Nephron (organoid): ENCODE measurements around the gene SESN1.

Experiments
- H3K27ac Mint-ChIP-seq, 3 experiments: 2 replicates each; pipeline ENCODE4 v1.8.0; 2020; ENCODE audit warnings: mixed read lengths in 3 of 3, mild to moderate bottlenecking in 2 of 3, moderate library complexity in 1 of 3
- H3K27me3 Mint-ChIP-seq: 2 replicates; pipeline ENCODE4 v1.8.0; 2021; ENCODE audit warnings: low read depth, mild to moderate bottlenecking, moderate library complexity, mixed read lengths
- H3K36me3 Mint-ChIP-seq: 2 replicates; pipeline ENCODE4 v1.8.0; 2020; ENCODE audit warnings: low read depth, mixed read lengths
- H3K4me1 Mint-ChIP-seq: 2 replicates; pipeline ENCODE4 v1.8.0; 2020; ENCODE audit warnings: mixed read lengths
- H3K4me3 Mint-ChIP-seq, 3 experiments: 2 replicates each; pipeline ENCODE4 v1.8.0; 2020; ENCODE audit warnings: mild to moderate bottlenecking in 3 of 3, mixed read lengths in 3 of 3, moderate library complexity in 2 of 3
- H3K9me3 Mint-ChIP-seq: 2 replicates; pipeline ENCODE4 v1.8.0; 2020; ENCODE audit warnings: mixed read lengths
- TF ChIP-seq, protein P1 (sequence below), 3 experiments: fragments of 200-600 bp; sonication (generic); IDR thresholded peaks; one replicate each; pipeline ENCODE4 v1.5.0; 2021; ENCODE audit warnings: antibody characterized with exemption in 3 of 3; ENCODE audit not compliant: unreplicated experiment in 3 of 3

Gene SESN1

DNA sequence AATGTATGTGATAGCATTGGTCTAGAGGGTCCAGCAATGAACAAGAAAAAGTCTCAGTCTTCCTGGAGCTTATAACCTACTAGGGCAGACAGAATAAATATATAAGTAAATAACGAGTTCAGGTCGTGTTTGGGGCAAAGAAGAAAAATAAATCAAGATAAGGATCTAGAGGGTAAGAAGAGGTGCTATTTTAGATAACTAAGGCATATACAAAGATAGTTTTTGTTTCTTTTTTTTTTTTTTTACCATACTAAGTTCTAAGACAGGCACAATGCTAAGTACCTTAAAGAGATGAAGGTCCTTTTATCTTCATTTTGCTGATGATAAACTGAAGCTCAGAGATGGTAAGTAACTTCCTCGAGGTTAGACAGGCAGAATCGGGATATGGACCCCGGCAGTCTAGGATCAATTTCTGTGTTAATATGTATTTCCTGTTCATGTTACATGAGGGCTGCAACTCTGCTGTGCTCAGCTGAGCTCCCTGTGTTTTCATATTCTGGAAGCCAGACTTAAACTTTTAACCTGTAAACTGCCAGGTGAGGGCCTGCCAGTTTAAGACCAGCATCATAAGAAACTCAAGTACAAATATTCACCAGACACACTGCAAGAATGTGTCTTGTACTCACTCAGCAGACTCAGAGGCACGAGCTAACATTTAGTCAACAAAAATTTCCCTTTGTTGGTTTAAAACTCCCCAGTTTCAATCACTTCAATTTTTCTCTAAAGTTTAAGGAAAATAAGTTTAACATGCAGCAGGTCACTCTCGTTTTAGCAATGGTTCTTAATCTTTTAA is 23.3 kb downstream of the SESN1 start:
- Mint-ChIP-seq H3K27me3 (no peaks in the 10 kb centered on the region), H3K27ac (no peak overlapping the region), H3K36me3 (no peaks in the 10 kb centered on the region), H3K4me1 (peaks cover 17% of the 10 kb centered on the region), H3K4me3 (no peak overlapping the region), H3K9me3 (no peaks in the 10 kb centered on the region)
- TF ChIP-seq, protein P1, sequence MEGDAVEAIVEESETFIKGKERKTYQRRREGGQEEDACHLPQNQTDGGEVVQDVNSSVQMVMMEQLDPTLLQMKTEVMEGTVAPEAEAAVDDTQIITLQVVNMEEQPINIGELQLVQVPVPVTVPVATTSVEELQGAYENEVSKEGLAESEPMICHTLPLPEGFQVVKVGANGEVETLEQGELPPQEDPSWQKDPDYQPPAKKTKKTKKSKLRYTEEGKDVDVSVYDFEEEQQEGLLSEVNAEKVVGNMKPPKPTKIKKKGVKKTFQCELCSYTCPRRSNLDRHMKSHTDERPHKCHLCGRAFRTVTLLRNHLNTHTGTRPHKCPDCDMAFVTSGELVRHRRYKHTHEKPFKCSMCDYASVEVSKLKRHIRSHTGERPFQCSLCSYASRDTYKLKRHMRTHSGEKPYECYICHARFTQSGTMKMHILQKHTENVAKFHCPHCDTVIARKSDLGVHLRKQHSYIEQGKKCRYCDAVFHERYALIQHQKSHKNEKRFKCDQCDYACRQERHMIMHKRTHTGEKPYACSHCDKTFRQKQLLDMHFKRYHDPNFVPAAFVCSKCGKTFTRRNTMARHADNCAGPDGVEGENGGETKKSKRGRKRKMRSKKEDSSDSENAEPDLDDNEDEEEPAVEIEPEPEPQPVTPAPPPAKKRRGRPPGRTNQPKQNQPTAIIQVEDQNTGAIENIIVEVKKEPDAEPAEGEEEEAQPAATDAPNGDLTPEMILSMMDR (IDR thresholded peaks at IDR 0.05; ENCODE audit: unreplicated experiment in 3 of 3): no peak

DNA sequence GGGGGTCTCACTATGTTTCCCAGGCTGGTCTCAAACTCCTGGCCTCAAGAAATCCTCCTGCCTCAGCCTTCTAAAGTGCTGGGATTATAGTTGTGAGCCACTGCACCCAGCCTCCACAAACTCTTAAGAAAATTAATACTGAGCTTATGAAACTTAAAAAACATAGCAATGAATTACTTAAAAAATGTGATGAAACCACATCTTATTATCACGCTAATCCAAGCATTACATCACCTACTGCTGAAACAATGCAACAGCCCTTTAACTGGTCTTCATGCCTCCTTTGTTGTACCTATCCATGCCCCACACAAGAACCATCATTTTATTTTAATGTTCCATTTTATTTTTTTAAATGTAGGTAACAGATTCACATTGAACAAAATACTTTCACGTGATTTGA is 24.9 kb downstream of the SESN1 start:
- H3K27ac Mint-ChIP-seq: no peak overlapping the region
- TF ChIP-seq, protein P1 (IDR thresholded peaks at IDR 0.05; ENCODE audit: unreplicated experiment in 3 of 3): no peak
- H3K27me3 Mint-ChIP-seq: no peaks in the 10 kb centered on the region
- no peaks in the 10 kb centered on the region for H3K36me3 Mint-ChIP-seq
- peaks cover 11% of the 10 kb centered on the region for H3K4me1 Mint-ChIP-seq
- no peak overlapping the region for H3K4me3 Mint-ChIP-seq
- no peaks in the 10 kb centered on the region for H3K9me3 Mint-ChIP-seq

DNA sequence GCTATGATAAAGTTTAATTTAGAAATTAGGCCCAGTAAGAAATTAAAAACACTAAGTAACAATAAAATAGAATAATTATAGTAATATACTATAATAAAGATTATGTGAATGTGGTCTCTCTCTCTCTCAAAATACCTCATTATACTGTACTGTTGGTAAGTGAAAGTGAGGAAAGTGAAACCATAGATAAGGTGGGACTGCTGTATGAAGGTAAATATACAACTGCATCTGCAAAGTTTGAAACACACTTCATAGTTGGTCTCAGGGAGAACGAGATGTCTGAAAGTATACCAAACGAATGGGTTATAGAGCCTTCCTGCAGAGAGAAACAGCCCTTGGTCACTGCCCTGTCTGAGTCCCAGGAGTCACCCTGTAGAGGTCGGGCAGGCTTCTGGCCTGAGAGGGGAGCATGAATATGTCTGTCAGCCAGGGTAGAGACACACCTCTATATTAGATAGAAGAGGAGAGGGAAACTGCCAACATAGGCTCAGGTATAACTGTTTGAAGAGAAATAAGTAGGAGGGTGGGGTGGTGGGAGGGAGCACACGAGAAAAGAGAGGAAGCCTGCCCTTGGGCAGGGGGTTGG is 31.8 kb downstream of the SESN1 start:
- no peak overlapping the region for H3K4me3 Mint-ChIP-seq
- no peak overlapping the region for H3K27ac Mint-ChIP-seq
- no peaks in the 10 kb centered on the region for H3K36me3 Mint-ChIP-seq
- TF ChIP-seq, protein P1 (IDR thresholded peaks at IDR 0.05; ENCODE audit: unreplicated experiment in 3 of 3): no peak
- no peaks in the 10 kb centered on the region for H3K9me3 Mint-ChIP-seq
- peaks cover 10% of the 10 kb centered on the region for H3K4me1 Mint-ChIP-seq
- no peaks in the 10 kb centered on the region for H3K27me3 Mint-ChIP-seq

- Mint-ChIP-seq H3K27me3 (no peaks in the 10 kb centered on the region), H3K9me3 (no peaks in the 10 kb centered on the region), H3K4me1 (peaks cover 10% of the 10 kb centered on the region), H3K36me3 (no peaks in the 10 kb centered on the region), H3K4me3 (no peak overlapping the region), H3K27ac (no peak overlapping the region)
- TF ChIP-seq, protein P1 (IDR thresholded peaks at IDR 0.05; ENCODE audit: unreplicated experiment in 3 of 3): no peak
Observed at GRCh38 chr6:109062216-109062615, 32.4 kb downstream of the SESN1 start.

- no peak overlapping the region for H3K27ac Mint-ChIP-seq
- no peaks in the 10 kb centered on the region for H3K27me3 Mint-ChIP-seq
- peaks cover 10% of the 10 kb centered on the region for H3K4me1 Mint-ChIP-seq
- H3K4me3 Mint-ChIP-seq: no peak overlapping the region
- no peaks in the 10 kb centered on the region for H3K9me3 Mint-ChIP-seq
- H3K36me3 Mint-ChIP-seq: no peaks in the 10 kb centered on the region
- TF ChIP-seq, protein P1 (IDR thresholded peaks at IDR 0.05; ENCODE audit: unreplicated experiment in 3 of 3): no peak
Observed at GRCh38 chr6:109060571-109060970, 34.1 kb downstream of the SESN1 start.
